DMS79 treated with DMSO at 0.1 percent for 48 hours (cell line): ENCODE data around the gene EPN2.

Experiments used
- DNase-seq: peaks from one replicate; lab custom pipeline; 2025; lab: John Stamatoyannopoulos, UW

Gene EPN2

DNA sequence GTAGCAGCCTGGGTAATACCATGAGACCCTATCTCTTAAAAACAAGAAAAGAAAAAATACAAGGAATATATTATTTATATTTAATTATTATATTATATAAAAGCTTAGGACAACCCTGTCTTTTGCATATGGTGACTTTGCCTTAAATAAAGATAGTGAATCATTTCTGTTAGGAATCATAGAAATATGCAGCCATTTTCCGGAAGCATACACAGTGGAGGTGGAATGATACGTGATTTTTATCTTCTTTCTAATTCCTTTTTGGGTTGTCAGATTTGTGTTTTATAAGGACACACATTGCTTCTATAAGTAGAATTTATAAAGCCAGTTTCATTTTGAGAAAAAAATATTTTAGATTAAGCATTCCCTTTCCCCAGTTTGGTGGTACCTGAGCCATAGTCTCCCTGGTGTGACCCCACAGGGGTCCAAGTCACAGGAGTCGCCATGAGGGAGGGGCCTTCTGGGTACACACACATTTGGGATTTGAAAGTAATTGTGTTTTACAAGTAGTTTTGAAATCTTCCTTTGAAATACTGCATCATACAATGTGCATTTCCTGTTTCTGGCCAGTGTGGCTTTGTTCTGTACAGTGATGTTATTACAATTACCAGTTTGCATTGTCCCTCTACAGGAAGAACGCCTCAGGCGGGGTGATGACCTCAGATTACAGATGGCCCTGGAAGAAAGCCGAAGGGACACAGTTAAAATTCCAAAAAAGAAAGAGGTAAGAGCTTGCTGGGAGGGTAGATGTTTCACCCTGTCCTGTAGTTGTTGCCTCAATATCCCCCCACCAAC, 74.5 kb downstream of the EPN2 start:
- DNase-seq: no peak

GRCh38 chr17:19312406-19312805, 75.2 kb downstream of the EPN2 start:
- DNase-seq: no peak

- DNase-seq: no peak
Measured at GRCh38 chr17:19313066-19313745, 76.0 kb downstream of the EPN2 start.

DNA sequence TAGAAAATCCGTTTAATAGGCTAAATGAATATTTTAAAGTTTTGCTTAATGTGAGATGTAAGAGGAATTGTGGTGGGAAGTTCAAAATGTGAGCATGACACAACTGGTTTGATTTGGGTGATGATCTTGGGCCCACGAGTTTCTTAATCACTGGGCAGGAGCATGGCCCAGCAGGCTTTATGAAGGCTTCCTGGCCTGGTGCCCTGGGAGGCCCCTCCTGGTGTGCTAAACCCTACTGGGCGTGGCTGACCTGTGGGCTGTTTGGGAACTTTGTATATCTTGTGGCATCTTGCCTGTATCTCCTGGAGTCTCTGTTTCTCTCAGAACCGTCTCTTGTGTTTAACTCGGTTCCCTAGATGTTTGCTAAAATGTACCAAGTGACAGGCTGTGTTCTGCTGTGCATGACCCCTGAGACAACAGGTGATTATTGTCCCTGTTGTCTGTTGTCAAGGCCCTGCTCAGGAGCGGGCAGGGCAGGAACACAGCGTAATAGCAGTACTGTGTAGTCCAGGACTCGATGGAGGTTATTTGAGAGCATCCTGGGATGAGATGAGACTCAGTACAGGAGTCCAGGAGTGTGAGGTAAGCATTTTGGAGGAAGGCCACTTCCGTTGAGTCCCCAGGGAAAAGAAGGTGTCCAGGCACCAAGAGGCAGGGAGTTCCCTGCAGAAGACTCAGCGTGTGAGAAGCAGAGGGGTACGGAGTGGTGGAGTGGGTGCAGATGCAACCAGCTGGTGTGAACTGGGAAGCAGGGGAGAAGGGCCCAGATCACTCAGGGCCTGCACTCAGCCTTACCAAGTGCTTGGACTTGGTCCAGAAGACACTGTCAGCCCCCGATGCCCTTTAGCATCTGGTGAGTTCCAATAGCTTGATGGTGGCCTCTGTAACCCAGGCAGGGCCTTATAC, 76.8 kb downstream of the EPN2 start:
- DNase-seq: no peak

- no peak for DNase-seq
Measured at GRCh38 chr17:19315104-19315503, 77.9 kb downstream of the EPN2 start.

DNA sequence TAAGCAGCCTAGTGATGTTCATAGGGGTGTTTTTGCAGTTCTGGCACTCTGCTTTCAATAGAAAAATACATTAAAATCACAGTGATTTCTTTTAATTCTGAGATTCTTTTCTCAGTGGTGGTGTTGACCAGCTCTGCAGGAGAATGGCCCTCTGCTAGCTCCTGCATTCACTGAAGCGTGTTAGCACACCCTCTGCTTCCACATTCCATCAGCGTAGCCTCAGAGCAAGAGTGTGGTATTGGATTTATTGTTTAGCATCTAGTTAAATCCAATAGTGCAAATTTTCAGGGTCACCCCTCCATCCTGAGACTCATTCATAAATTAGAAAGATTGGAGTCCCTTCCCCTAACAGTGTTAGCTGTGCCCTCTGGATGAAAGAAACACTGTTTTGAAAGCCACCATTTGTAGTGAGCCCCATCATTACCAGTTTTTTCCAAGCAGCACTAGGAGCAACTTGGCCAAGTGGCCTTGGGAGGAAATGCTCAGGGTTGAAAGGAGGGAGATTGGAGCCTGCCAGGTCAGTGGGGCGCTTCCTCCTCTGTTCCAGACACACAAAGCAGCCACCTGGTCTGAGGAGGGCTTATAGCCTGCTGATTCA, 79.7 kb downstream of the EPN2 start:
- DNase-seq: no peak

GRCh38 chr17:19317359-19318095, 80.4 kb downstream of the EPN2 start:
- no peak for DNase-seq

GRCh38 chr17:19318611-19319010, 81.4 kb downstream of the EPN2 start:
- no peak for DNase-seq

GRCh38 chr17:19319771-19320505, 82.8 kb downstream of the EPN2 start:
- no peak for DNase-seq

DNA sequence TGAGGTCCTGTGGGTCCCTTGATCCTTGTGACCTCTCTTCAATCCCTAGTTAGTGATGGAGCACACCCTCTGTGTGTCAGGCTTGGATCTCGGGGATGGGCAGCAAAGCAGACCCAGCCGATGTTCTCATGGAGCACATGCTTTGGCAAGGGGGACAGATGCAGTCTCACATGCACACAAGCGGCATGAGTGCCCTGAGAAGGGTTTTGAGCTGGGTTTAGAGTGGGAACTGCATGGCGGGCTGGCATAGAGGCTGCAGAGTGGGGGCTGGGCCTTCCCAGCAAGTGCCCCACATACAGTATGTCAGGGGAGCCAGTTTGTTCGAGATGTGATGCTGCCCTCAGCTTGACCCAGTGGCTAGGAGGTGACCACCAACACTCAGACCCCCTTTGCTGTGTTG, 83.7 kb downstream of the EPN2 start:
- no peak for DNase-seq

- no peak for DNase-seq
Measured at GRCh38 chr17:19321481-19322128, 84.4 kb downstream of the EPN2 start.

DNA sequence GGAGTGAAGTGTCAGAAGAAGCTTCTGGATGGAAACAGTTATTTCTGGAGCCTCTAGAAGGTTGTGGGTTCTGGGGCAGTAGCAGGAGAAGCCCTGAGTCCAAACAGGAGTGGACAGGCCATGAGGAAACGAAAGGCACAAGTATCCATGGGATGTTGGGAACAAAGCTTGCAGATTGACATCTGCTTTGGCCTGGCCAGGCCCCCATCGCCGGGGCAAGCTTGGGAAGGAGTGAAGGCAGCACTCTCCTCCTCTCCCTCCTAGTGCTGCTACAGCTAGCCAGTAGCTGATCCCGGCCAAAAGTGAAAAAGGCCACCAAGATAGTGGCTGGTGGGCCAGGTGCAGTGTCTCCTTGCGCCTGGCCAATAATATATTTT, 85.0 kb downstream of the EPN2 start:
- no peak for DNase-seq

GRCh38 chr17:19322861-19323260, 85.7 kb downstream of the EPN2 start:
- DNase-seq: no peak

DNA sequence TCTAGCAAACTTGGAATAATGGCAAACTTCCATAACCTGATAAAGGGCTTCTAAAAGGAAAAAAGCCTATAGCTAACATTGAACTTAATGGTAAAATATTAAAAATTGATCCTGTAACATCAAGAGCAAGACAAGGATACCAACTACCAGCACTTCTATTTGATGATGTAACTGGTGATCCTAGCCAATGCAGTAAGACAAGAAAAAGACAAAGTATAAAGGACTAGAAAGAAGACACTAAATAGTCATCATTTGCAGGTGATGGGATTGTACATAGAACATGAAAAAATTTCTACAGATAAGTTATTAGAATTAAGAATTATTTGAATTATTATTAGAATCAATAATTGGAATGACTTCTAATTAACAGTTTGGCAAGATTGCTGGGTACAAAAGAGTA, 88.4 kb downstream of the EPN2 start:
- DNase-seq: no peak

DNA sequence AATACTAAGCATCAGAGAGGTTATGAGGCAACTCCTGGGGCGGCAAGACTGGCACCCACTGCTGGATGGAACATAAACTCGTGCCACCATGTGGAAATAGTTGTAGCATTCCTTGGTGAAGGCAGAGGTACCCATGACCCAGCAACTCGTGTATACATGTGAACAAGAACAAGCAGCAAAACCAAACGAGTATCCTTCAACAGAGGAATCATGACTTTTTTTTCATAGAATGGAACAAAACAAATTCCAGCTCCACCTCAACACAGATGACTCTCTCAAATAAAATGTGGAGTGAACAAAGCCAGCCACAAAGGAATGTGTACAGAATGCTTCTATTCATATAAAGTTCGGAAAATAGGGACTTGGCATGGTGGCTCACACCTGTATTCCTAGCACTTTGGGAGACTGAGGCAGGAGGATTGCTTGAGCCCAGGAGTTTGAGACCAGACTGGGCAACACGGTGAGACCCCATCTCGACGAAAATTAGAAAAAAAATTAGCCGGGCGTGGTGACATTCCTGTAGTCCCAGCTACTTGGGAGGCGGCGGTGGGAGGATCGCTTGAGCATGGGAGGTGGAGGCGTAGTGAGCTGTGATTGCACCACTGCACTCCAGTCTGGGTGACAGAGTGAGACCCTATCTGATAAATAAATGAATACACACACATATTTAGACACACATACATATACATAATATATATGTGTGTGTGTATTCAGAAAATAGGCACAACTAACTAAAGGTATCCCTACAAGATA, 90.0 kb downstream of the EPN2 start:
- DNase-seq: no peak

GRCh38 chr17:19328441-19329061, 91.4 kb downstream of the EPN2 start:
- DNase-seq: no peak

- no peak for DNase-seq
Measured at GRCh38 chr17:19329136-19329535, 92.0 kb downstream of the EPN2 start.

DNA sequence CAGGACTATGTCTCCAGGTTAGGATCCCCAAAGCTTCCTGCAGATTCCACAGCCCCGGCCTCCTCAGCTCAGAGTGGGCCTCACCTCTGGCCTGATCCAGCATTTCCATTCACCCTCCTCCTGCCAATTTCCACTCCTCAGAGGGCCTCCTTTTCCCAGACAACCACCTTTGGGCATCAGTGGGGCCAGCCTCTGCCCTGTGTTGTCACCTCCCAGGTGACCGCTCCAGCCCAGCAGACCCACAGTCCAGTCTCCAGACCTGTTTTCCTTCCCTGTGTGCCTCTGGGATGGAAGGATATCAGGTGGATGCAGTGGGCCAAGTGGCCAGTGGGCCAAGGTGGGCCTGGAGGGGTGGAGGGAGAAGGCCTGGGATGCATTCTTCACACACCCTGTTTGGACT, 92.7 kb downstream of the EPN2 start:
- DNase-seq: no peak

GRCh38 chr17:19330271-19330670, 93.1 kb downstream of the EPN2 start:
- no peak for DNase-seq
